Thoracic aorta (tissue), 2 donors: ENCODE measurements around the gene VPS11. TPM values are rescaled to one million over a fixed set of nuclear protein-coding genes. Genes with fewer than 3 reads are reported as not detected.
A peak's percentile ranks its signal among the peaks of the same experiment; 100 is the strongest.

Source experiments
- ATAC-seq: fragments of 150-250 bp; one replicate; pipeline ENCODE4 v1.8.0; 2017; ENCODE audit warnings: low read depth; ENCODE audit not compliant: insufficient number of reproducible peaks, low FRiP score
- DNase-seq: peaks from one replicate; pipeline ENCODE4 v3.0.0-alpha.2; 2020; ENCODE audit warnings: low spot score
- H3K27ac ChIP-seq, 2 donors: fragments of 200-600 bp; sonication (generic); 1 replicate in 1 of 2; 2 replicates in 1 of 2; pipeline ENCODE4 v1.5.1; 2016; ENCODE audit warnings: mild to moderate bottlenecking in 2 of 2, moderate library complexity in 2 of 2
- H3K27me3 ChIP-seq: fragments of 200-600 bp; sonication (generic); replicated peaks from 2 replicates; pipeline ENCODE4 v1.6.0; 2016; ENCODE audit warnings: mild to moderate bottlenecking; ENCODE audit not compliant: insufficient read depth
- H3K36me3 ChIP-seq: fragments of 200-600 bp; sonication (generic); one replicate; pipeline ENCODE4 v1.5.1; 2016
- H3K4me1 ChIP-seq, 2 donors: fragments of 200-600 bp; sonication (generic); 1 replicate in 1 of 2; 2 replicates in 1 of 2; pipeline versions ENCODE4 v1.5.1 to v1.6.0; 2016; ENCODE audit warnings: low read depth in 2 of 2, mild to moderate bottlenecking in 1 of 2; ENCODE audit not compliant: control insufficient read depth in 1 of 2
- H3K4me3 ChIP-seq: fragments of 200-600 bp; sonication (generic); 2 replicates; pipeline ENCODE4 v1.5.1; 2016; ENCODE audit warnings: mild to moderate bottlenecking
- H3K9me3 ChIP-seq: fragments of 200-600 bp; sonication (generic); 2 replicates; pipeline ENCODE4 v1.5.1; 2016
- total RNA-seq, 2 donors: library from RNA; depleted of rRNA; stranded (reverse); fragments of >200 nt; gene quantifications; one replicate each; pipeline versions ENCODE4 v1.1.0 to v1.2.3, GENCODE V29; 2016
- TF ChIP-seq, protein P1 (sequence below): fragments of 200-600 bp; sonication (generic); IDR thresholded peaks from one replicate; pipeline ENCODE4 v1.5.1; 2019; ENCODE audit warnings: antibody characterized with exemption

VPS11 gene
- total RNA-seq, 2 donors from 2014 or later: 32.0 to 35.3 TPM

DNA sequence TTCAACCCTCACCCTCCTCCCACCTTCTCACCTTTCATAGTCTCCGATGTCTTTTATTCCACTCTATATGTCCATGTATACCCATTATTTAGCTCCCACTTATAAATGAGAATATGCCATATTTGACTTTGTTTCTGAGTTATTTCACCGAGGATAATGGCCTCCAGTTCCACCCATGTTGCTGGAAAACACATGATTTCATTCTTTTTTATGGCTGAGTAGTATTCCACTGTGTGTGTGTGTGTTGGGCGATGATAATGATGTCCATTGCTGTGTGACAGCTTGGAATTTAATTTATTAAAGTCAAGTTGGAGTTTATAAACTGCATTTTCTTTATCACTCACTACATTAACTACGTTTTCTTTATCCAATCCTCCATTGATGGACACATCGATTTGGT, 50.6 kb downstream of the VPS11 start:
- TF ChIP-seq, protein P1, sequence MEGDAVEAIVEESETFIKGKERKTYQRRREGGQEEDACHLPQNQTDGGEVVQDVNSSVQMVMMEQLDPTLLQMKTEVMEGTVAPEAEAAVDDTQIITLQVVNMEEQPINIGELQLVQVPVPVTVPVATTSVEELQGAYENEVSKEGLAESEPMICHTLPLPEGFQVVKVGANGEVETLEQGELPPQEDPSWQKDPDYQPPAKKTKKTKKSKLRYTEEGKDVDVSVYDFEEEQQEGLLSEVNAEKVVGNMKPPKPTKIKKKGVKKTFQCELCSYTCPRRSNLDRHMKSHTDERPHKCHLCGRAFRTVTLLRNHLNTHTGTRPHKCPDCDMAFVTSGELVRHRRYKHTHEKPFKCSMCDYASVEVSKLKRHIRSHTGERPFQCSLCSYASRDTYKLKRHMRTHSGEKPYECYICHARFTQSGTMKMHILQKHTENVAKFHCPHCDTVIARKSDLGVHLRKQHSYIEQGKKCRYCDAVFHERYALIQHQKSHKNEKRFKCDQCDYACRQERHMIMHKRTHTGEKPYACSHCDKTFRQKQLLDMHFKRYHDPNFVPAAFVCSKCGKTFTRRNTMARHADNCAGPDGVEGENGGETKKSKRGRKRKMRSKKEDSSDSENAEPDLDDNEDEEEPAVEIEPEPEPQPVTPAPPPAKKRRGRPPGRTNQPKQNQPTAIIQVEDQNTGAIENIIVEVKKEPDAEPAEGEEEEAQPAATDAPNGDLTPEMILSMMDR: no peak
- no peaks in the 10 kb centered on the region for H3K9me3 ChIP-seq
- H3K4me1 ChIP-seq: peaks cover 8 to 16% of the 10 kb centered on the region in 2 donors
- H3K27me3 ChIP-seq: no peaks in the 10 kb centered on the region
- ATAC-seq (no peak), DNase-seq (no peak)
- peaks cover 14% of the 10 kb centered on the region for H3K36me3 ChIP-seq
- H3K27ac ChIP-seq: no peak overlapping the region
- no peak overlapping the region for H3K4me3 ChIP-seq

DNA sequence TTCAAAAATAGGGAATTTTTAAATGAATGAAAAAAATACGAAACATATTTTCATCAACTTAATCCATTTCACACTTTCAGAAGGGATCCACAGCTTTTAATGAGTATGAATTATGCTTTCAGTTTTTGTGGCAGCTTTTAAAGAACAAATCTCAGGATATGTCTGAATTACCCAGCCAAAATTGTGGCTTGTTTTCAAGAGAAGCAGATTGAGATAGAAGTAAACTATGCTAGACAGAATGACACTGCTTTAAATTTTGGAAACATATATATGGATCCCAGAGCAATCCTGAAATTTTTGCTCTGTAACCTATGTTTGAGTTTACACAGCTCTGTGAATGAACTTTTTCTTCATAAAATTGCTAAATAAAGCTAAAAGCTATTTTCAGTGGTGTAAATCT, 51.3 kb downstream of the VPS11 start:
- ATAC-seq (no peak), DNase-seq (no peak)
- H3K9me3 ChIP-seq: no peaks in the 10 kb centered on the region
- TF ChIP-seq, protein P1: no peak
- no peaks in the 10 kb centered on the region for H3K27me3 ChIP-seq
- H3K27ac ChIP-seq: no peak overlapping the region
- H3K4me1 ChIP-seq: peaks cover 8 to 16% of the 10 kb centered on the region in 2 donors
- H3K4me3 ChIP-seq: no peak overlapping the region
- peaks cover 9% of the 10 kb centered on the region for H3K36me3 ChIP-seq

DNA sequence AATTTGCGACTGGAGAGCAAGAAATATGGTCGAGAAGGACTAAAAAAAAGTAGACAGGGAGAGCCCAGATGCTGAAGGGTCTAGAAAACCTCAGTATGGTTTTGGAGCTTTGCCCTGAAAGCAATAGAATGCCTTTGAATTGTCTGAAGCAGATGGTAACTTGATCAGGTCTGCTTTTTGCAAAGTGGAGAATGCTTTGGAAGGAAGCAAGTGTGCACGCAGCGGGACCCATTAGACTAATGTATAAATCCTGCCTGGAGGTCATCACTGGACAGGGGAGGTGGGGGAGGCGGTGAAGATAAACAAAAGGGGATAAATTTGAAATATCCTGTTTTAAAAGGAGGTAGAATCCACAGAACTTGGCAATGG, 53.0 kb downstream of the VPS11 start:
- DNase-seq (no peak), ATAC-seq (no peak)
- TF ChIP-seq, protein P1: no peak
- Histone ChIP-seq H3K4me1 (peaks cover 8 to 16% of the 10 kb centered on the region in 2 donors), H3K9me3 (no peaks in the 10 kb centered on the region), H3K36me3 (peaks cover 13% of the 10 kb centered on the region), H3K27me3 (no peaks in the 10 kb centered on the region), H3K4me3 (peak overlapping the region; percentile 73), H3K27ac (peak overlapping the region; percentile 25 to 61)

DNA sequence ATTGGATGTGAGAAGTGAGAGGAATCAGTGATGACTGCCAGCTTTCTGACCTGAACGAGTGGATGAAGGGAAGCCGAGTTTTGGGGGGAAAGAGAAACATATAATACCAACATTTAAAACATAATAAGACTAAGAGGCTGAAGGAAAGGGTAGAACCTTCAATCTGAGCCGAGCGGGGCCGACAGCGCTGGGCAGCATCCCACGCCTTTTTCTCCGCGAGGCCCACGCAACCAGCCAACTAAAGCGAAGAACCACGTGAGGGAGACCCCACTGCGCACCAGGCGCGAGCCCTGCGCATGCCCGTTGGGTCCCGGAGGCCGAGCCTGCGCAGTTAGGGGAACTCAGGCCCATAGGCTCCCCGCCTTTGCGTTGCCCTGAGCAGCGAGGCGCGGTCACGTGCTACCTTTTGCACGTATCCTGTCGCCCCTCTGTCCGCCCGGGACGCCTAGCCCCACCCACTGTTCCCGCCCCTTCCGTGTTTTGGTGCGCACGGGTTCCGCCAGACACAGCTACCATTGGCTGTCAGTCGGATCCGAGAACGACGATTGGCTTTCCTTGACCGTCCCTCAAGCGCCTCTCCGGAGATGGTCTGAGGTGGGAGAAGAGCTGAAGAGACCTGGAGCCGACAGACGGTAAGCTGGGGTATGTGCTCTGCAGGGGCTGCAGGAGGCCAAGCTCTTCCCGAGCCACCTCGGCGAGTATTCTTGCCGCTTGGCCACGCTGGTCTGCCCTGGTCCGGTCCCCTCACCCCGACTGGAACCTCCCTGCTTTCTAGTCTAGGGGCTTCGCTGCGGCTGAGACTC, 53.6 kb downstream of the VPS11 start, which contains the start of gene HINFP:
HINFP (plus strand) TSS at position 573 of the 803 bp plus-strand sequence. CDS start 5,365 bp downstream, outside the sequence.
- TF ChIP-seq, protein P1: no peak
- peaks cover 8 to 16% of the 10 kb centered on the region in 2 donors for H3K4me1 ChIP-seq
- DNase-seq: peak; percentile 99

DNA sequence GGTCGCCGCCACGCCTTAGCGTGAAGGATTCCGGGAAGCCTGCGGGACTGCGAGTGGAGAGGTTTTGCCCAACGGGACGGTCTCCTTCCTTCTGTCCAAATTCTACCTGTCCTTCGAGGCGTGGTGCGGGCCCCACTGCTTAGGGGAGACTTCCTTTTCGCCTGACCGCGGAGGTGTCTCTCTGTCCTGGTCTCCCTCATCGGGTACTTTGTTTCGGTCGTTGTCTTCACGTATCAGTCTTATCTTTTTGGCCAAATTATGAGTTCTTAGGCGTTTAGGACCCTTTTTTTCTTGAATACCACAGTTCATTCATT, 54.1 kb downstream of the VPS11 start:
- no peaks in the 10 kb centered on the region for H3K9me3 ChIP-seq
- H3K36me3 ChIP-seq: peaks cover 10% of the 10 kb centered on the region
- DNase-seq (no peak), ATAC-seq (peak; percentile 6)
- no peaks in the 10 kb centered on the region for H3K27me3 ChIP-seq
- peak overlapping the region in 1 of 2 donors; percentile 25 for H3K27ac ChIP-seq
- TF ChIP-seq, protein P1: no peak
- H3K4me1 ChIP-seq: peaks cover 8 to 16% of the 10 kb centered on the region in 2 donors
- peak overlapping the region; percentile 73 for H3K4me3 ChIP-seq

More for the DNA sequence above, 53.6 kb downstream of the VPS11 start, which contains the start of gene HINFP:
- Histone ChIP-seq H3K27me3 (no peaks in the 10 kb centered on the region), H3K27ac (peak within 1 kb of the TSS; percentile 25 to 61), H3K9me3 (no peaks in the 10 kb centered on the region), H3K36me3 (peaks cover 13% of the 10 kb centered on the region), H3K4me3 (peak within 1 kb of the TSS; percentile 73)
- peak; percentile 97 for ATAC-seq
